Suprapubic skin (tissue), 3 donors: Measurements from ENCODE around the gene MXRA5.

Experiments used
- EP300 ChIP-seq: sonication (generic); formaldehyde crosslinking; IDR thresholded peaks from one replicate; pipeline ENCODE4 v1.6.1; 2017; ENCODE audit warnings: antibody characterized with exemption
- POLR2A ChIP-seq, 2 donors: fragments of 450-650 bp; IDR thresholded peaks; one replicate each; pipeline ENCODE4 v1.6.1; 2017; ENCODE audit warnings: antibody characterized with exemption in 2 of 2, mild to moderate bottlenecking in 2 of 2, moderate library complexity in 2 of 2
- TF ChIP-seq, protein P1 (sequence below), 2 donors: fragments of 200-600 bp in 1 of 2; fragments of 450-650 bp in 1 of 2; sonication (generic) in 1 of 2; IDR thresholded peaks; one replicate each; pipeline ENCODE4 v1.5.1; 2016 to 2019; ENCODE audit warnings: antibody characterized with exemption in 2 of 2, mild to moderate bottlenecking in 1 of 2, moderate library complexity in 1 of 2

DNA sequence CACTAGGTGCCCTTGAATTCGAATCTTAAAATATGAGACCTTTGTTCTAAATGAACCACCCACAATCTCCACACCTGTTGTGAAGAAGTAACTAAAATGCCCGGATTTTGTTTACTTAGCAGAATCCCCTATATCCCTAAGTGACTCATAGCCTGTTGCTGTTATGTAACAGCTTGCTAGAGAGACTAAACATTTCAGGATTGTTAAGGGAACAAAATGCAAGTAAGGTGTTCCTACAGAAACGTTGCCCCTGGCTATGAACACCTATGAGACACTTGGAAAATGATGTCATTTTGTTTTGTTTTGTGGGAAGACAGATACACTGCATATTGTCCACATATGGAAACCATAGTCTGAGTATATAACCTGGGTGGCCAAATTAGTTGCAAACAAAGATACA, 24.2 kb upstream of the MXRA5 start:
- TF ChIP-seq POLR2A (IDR thresholded peaks at IDR 0.05) (no peak), EP300 (no peak)
- TF ChIP-seq, protein P1, sequence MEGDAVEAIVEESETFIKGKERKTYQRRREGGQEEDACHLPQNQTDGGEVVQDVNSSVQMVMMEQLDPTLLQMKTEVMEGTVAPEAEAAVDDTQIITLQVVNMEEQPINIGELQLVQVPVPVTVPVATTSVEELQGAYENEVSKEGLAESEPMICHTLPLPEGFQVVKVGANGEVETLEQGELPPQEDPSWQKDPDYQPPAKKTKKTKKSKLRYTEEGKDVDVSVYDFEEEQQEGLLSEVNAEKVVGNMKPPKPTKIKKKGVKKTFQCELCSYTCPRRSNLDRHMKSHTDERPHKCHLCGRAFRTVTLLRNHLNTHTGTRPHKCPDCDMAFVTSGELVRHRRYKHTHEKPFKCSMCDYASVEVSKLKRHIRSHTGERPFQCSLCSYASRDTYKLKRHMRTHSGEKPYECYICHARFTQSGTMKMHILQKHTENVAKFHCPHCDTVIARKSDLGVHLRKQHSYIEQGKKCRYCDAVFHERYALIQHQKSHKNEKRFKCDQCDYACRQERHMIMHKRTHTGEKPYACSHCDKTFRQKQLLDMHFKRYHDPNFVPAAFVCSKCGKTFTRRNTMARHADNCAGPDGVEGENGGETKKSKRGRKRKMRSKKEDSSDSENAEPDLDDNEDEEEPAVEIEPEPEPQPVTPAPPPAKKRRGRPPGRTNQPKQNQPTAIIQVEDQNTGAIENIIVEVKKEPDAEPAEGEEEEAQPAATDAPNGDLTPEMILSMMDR (IDR thresholded peaks at IDR 0.05) = no peak
